ENCODE measurements around the gene CPN1. TPM values are rescaled to one million over a fixed set of nuclear protein-coding genes. Genes with fewer than 3 reads are reported as not detected.
"Not testable (repeated sequence)": the region's sequence is repeated elsewhere in the genome, so short reads cannot be mapped to it uniquely, and the experiment has no call there.

The CPN1 gene
- total RNA-seq, 2 experiments from 2014 or later, result not detected

DNA sequence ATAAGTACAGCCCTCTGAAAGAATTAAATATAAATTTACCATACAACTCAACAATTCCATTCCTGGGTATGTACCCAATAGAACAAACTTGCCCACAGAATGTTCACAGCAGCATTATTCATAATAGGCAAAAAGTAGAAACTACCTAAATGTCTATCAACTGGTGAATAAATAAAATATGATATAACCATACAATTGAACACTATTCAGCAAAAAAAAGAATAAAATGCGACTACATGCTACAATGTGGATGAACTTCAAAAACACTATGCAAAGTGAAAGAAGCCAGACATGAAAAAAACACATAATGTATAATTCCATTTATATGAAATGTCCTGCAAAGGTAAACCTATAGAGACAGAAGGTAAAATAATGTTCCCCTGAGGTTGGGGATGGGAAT lies 2.0 kb upstream of the CPN1 start:
- no peaks in the 10 kb centered on the region for H3K36me3 Mint-ChIP-seq (ENCODE audit: low read depth)
- Histone ChIP-seq H3K4me1 (ENCODE audit: insufficient read depth, low read length) (no peaks in the 10 kb centered on the region), H3K36me3 (ENCODE audit: insufficient read depth, low read length) (no peaks in the 10 kb centered on the region), H3K27me3 (ENCODE audit: control insufficient read depth in 1 of 2, insufficient read depth in 2 of 2, low read length in 2 of 2) (peaks cover 2 to 4% of the 10 kb centered on the region in 2 experiments), H3K4me3 (ENCODE audit: low read length) (no peak overlapping the region), H3K9me3 (ENCODE audit: control insufficient read depth in 1 of 2, insufficient read depth in 1 of 2, low read length in 2 of 2) (no peaks in the 10 kb centered on the region), H3K27ac (ENCODE audit: low read depth in 1 of 2, low read length in 2 of 2) (no peak overlapping the region)
- ChIA-PET POLR2A (no interaction called here), CTCF (no interaction called here)
- ATAC-seq (ENCODE audit: poor library complexity) (no peak), DNase-seq (no peak)
- H3K4me1 Mint-ChIP-seq (ENCODE audit: low read depth), result no peaks in the 10 kb centered on the region
- intact Hi-C loops (cut with DNase I, micrococcal nuclease), result no loop called here
- H3K4me3 Mint-ChIP-seq, result no peak overlapping the region
- H3K9me3 Mint-ChIP-seq, result no peaks in the 10 kb centered on the region
- no peak overlapping the region for H3K27ac Mint-ChIP-seq
- TF ChIP-seq, protein P1, sequence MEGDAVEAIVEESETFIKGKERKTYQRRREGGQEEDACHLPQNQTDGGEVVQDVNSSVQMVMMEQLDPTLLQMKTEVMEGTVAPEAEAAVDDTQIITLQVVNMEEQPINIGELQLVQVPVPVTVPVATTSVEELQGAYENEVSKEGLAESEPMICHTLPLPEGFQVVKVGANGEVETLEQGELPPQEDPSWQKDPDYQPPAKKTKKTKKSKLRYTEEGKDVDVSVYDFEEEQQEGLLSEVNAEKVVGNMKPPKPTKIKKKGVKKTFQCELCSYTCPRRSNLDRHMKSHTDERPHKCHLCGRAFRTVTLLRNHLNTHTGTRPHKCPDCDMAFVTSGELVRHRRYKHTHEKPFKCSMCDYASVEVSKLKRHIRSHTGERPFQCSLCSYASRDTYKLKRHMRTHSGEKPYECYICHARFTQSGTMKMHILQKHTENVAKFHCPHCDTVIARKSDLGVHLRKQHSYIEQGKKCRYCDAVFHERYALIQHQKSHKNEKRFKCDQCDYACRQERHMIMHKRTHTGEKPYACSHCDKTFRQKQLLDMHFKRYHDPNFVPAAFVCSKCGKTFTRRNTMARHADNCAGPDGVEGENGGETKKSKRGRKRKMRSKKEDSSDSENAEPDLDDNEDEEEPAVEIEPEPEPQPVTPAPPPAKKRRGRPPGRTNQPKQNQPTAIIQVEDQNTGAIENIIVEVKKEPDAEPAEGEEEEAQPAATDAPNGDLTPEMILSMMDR (IDR thresholded peaks at IDR 0.05), result no peak
- peaks cover 41% of the 10 kb centered on the region for H3K27me3 Mint-ChIP-seq

DNA sequence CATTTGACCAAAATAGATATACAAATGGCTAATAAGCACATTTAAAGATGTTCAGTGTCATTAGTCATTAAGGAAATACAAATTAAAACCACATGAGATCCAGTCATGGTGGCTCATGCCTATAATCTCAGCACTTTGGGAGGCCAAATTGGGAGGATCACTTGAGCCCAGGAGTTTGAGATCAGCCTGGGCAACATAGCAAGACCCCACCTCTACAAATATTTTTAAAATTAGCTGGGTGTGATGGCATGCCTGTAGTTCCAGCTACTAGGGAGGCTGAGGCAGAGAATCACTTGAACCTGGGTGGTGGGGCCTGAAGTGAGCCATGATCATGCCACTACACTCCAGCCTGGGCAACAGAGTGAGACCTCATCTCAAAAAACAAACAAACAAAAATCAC lies 607 bp upstream of the CPN1 start:
- H3K4me1 ChIP-seq (ENCODE audit: insufficient read depth, low read length); H3K9me3 Mint-ChIP-seq; H3K36me3 Mint-ChIP-seq (ENCODE audit: low read depth); H3K4me3 Mint-ChIP-seq; DNase-seq; H3K27ac ChIP-seq (ENCODE audit: low read depth in 1 of 2, low read length in 2 of 2); intact Hi-C loops (cut with DNase I, micrococcal nuclease); H3K27me3 ChIP-seq (ENCODE audit: control insufficient read depth in 1 of 2, insufficient read depth in 2 of 2, low read length in 2 of 2); CTCF ChIA-PET; POLR2A ChIA-PET; H3K9me3 ChIP-seq (ENCODE audit: control insufficient read depth in 1 of 2, insufficient read depth in 1 of 2, low read length in 2 of 2); H3K36me3 ChIP-seq (ENCODE audit: insufficient read depth, low read length); H3K4me3 ChIP-seq (ENCODE audit: low read length); ATAC-seq (ENCODE audit: poor library complexity); H3K27ac Mint-ChIP-seq; H3K4me1 Mint-ChIP-seq (ENCODE audit: low read depth): not testable (repeated sequence)
- H3K27me3 Mint-ChIP-seq, result peaks cover 34% of the 10 kb centered on the region

DNA sequence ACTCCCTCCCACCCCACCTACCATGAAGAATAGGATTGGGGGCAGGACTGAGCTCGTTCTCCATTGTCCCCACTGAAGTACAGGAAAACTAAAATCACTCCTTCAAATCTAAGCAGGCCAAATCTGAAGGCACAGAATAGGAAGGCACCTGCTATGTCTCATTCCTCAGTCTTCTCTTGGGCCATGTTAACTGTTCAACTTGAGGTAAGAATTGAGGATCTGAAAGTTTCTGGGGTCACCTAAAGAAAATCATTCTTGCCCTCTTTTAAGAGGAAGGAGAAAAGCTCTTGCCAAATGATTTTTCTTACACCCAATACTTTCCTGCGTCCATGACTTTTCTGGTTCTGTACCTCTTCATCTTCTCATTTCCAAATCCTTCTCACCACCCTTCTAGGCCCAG lies 4.9 kb downstream of the CPN1 start:
- Histone ChIP-seq H3K27me3 (ENCODE audit: control insufficient read depth in 1 of 2, insufficient read depth in 2 of 2, low read length in 2 of 2) (peaks cover 2 to 4% of the 10 kb centered on the region in 2 experiments), H3K27ac (ENCODE audit: low read depth in 1 of 2, low read length in 2 of 2) (no peak overlapping the region), H3K36me3 (ENCODE audit: insufficient read depth, low read length) (no peaks in the 10 kb centered on the region), H3K4me1 (ENCODE audit: insufficient read depth, low read length) (no peaks in the 10 kb centered on the region), H3K9me3 (ENCODE audit: control insufficient read depth in 1 of 2, insufficient read depth in 1 of 2, low read length in 2 of 2) (no peaks in the 10 kb centered on the region), H3K4me3 (ENCODE audit: low read length) (no peak overlapping the region)
- Mint-ChIP-seq H3K27me3 (peaks cover 24% of the 10 kb centered on the region), H3K36me3 (ENCODE audit: low read depth) (no peaks in the 10 kb centered on the region), H3K4me1 (ENCODE audit: low read depth) (no peaks in the 10 kb centered on the region), H3K27ac (no peak overlapping the region), H3K9me3 (no peaks in the 10 kb centered on the region), H3K4me3 (no peak overlapping the region)
- POLR2A ChIA-PET, result no interaction called here
- CTCF ChIA-PET, result no interaction called here
- DNase-seq, result no peak
- TF ChIP-seq, protein P1 (IDR thresholded peaks at IDR 0.05), result no peak
- intact Hi-C loops (cut with DNase I, micrococcal nuclease), result no loop called here
- no peak for ATAC-seq (ENCODE audit: poor library complexity)

DNA sequence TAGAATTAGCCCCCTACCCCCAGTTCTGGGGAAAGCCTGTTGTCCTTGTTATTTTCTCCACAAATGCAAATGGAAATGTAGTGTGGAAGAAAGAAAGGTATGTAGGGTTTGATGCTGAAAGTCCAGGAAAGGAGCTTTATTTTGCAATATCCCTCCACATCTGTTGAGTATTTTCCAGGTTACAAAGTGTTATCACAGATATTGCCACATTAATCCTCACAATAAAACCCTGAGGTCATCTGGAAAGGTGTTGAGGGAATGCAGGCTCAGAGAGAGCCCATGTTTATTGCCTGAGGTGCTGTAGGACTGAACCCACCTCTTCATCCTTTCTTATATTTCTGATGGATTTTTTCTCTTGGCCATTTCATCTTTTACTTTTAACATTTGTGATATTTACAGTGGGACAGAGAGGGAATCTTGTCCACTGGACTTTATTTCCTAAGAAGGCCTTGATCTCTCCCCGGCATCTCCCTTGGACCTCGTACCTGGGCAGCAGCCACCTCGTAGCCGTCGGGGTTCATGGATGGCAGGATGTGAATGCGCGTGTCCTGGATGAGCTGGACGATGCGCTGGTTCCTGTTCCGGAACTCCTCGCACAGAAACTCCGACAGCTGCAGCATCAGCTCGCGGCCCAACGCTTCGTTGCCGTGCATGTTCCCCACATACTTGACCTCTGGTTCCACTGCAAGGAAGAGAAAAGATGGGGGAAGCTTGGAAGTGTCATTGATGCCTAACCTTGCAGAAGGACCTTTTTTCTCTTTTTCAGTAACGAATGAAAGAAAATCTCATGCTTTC lies 6.0 kb downstream of the CPN1 start:
- Histone ChIP-seq H3K9me3 (ENCODE audit: control insufficient read depth in 1 of 2, insufficient read depth in 1 of 2, low read length in 2 of 2) (no peaks in the 10 kb centered on the region), H3K27me3 (ENCODE audit: control insufficient read depth in 1 of 2, insufficient read depth in 2 of 2, low read length in 2 of 2) (peaks cover 0 to 2% of the 10 kb centered on the region in 2 experiments), H3K4me3 (ENCODE audit: low read length) (no peak overlapping the region), H3K27ac (ENCODE audit: low read depth in 1 of 2, low read length in 2 of 2) (no peak overlapping the region), H3K4me1 (ENCODE audit: insufficient read depth, low read length) (no peaks in the 10 kb centered on the region), H3K36me3 (ENCODE audit: insufficient read depth, low read length) (no peaks in the 10 kb centered on the region)
- Mint-ChIP-seq H3K36me3 (ENCODE audit: low read depth) (no peaks in the 10 kb centered on the region), H3K4me3 (no peak overlapping the region), H3K9me3 (no peaks in the 10 kb centered on the region), H3K4me1 (ENCODE audit: low read depth) (no peaks in the 10 kb centered on the region), H3K27me3 (peaks cover 20% of the 10 kb centered on the region), H3K27ac (no peak overlapping the region)
- intact Hi-C loops (cut with DNase I, micrococcal nuclease), result no loop called here
- ATAC-seq (ENCODE audit: poor library complexity) (no peak), DNase-seq (no peak)
- ChIA-PET CTCF (no interaction called here), POLR2A (no interaction called here)
- TF ChIP-seq, protein P1 (IDR thresholded peaks at IDR 0.05), result no peak
